Parathyroid adenoma (tissue), 2 donors: ENCODE results near the gene NKX2-3.

Experiments
- H2AFZ ChIP-seq: fragments of 300-600 bp; sonication (generic); one replicate; pipeline ENCODE4 v1.7.0; 2017; ENCODE audit warnings: antibody characterized with exemption, mild to moderate bottlenecking
- H3K27ac ChIP-seq: fragments of 300-600 bp; sonication (generic); one replicate; pipeline ENCODE4 v1.7.0; 2017
- H3K27me3 ChIP-seq: fragments of 300-600 bp; sonication (generic); one replicate; pipeline ENCODE4 v1.7.0; 2017; ENCODE audit warnings: low read length; ENCODE audit not compliant: control insufficient read depth, insufficient read depth
- H3K36me3 ChIP-seq: fragments of 300-600 bp; sonication (generic); one replicate; pipeline ENCODE4 v1.7.0; 2017; ENCODE audit warnings: low read length; ENCODE audit not compliant: control insufficient read depth, insufficient read depth
- H3K4me1 ChIP-seq: fragments of 300-600 bp; sonication (generic); one replicate; pipeline ENCODE4 v1.7.0; 2017; ENCODE audit warnings: control low read depth
- H3K4me2 ChIP-seq: fragments of 300-600 bp; sonication (generic); one replicate; pipeline ENCODE4 v1.7.0; 2017; ENCODE audit warnings: low read length
- H3K4me3 ChIP-seq: fragments of 300-600 bp; sonication (generic); one replicate; pipeline ENCODE4 v1.7.0; 2017; ENCODE audit warnings: low read depth, low read length
- H3K79me2 ChIP-seq: fragments of 300-600 bp; sonication (generic); one replicate; pipeline ENCODE4 v1.7.0; 2017; ENCODE audit warnings: control low read depth
- H3K9ac ChIP-seq: fragments of 300-600 bp; sonication (generic); one replicate; pipeline ENCODE4 v1.7.0; 2017; ENCODE audit warnings: mild to moderate bottlenecking
- H3K9me3 ChIP-seq: fragments of 300-600 bp; sonication (generic); one replicate; pipeline ENCODE4 v1.7.0; 2017; ENCODE audit warnings: low read length; ENCODE audit not compliant: control insufficient read depth
- TF ChIP-seq, protein P1 (sequence below): fragments of 300-600 bp; sonication (generic); IDR thresholded peaks from one replicate; pipeline ENCODE4 v1.7.0; 2017; ENCODE audit warnings: antibody characterized with exemption, mild to moderate bottlenecking
- donor health status: primary hyperparathyroidism.

NKX2-3 gene

DNA sequence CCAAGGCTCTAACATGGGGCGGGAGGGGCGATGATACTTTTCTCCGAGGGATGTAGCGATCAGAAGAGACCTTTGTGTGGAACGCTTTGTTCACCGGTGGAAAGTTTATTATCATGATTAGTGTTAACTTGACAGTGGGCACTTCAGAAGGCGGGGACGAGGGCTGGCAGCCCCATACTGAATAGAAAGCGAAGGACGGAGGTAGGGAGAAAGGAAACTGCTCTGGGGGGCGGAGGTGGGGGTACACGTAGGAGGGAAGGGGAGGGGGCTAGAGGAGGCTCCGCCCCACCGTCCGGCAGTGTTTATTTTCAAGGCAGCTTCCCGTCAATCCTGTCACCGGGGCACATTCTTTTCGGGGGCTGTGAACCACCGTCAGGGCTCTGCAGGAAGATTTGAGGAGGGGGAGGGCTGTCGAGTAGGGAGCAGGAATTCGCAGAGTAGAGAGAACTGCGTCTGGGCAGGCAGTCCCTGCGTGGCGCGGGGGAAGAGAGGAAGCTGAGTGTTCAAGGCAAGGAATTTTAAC lies 9.4 kb upstream of the NKX2-3 start:
- TF ChIP-seq, protein P1, sequence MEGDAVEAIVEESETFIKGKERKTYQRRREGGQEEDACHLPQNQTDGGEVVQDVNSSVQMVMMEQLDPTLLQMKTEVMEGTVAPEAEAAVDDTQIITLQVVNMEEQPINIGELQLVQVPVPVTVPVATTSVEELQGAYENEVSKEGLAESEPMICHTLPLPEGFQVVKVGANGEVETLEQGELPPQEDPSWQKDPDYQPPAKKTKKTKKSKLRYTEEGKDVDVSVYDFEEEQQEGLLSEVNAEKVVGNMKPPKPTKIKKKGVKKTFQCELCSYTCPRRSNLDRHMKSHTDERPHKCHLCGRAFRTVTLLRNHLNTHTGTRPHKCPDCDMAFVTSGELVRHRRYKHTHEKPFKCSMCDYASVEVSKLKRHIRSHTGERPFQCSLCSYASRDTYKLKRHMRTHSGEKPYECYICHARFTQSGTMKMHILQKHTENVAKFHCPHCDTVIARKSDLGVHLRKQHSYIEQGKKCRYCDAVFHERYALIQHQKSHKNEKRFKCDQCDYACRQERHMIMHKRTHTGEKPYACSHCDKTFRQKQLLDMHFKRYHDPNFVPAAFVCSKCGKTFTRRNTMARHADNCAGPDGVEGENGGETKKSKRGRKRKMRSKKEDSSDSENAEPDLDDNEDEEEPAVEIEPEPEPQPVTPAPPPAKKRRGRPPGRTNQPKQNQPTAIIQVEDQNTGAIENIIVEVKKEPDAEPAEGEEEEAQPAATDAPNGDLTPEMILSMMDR = no peak
- Histone ChIP-seq H3K4me2 (no peak overlapping the region), H3K9ac (no peak overlapping the region), H3K4me1 (no peaks in the 10 kb centered on the region), H3K27me3 (peaks cover 27% of the 10 kb centered on the region), H2AFZ (no peak overlapping the region), H3K9me3 (no peaks in the 10 kb centered on the region), H3K27ac (no peak overlapping the region), H3K79me2 (no peaks in the 10 kb centered on the region), H3K36me3 (no peaks in the 10 kb centered on the region), H3K4me3 (no peak overlapping the region)

DNA sequence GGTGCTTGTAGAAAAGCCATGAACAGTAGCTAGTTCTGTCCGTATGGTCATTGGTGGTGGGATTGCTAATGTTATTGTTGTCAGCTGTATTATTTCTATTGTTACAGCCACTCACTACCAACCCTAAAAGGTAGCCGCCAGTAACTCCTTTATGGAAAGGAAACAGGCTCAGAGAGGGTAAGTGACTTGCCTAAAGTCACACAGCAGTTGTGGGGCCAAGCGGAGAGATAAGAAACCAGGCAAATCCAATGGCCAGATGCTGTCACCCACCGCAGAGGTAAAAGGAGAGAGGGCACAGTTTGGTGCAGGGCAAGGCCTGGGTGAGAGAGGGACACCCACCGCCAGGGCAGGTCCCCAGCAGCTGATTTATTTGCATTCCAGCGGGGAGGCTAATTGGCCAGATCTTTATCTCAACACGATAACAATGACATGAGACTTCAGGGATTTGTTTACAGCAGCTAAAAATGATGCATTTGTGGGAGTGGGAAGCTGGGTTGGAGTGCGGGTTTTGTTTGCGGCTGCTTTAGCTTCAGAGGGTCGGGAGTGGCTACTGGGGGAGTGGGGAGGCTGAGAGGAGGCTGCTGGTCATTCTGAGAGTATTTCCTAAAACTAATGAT lies 8.6 kb upstream of the NKX2-3 start:
- TF ChIP-seq, protein P1 = no peak
- Histone ChIP-seq H3K79me2 (no peaks in the 10 kb centered on the region), H3K4me3 (no peak overlapping the region), H3K4me1 (no peaks in the 10 kb centered on the region), H3K36me3 (no peaks in the 10 kb centered on the region), H3K9me3 (no peaks in the 10 kb centered on the region), H3K27ac (no peak overlapping the region), H2AFZ (no peak overlapping the region), H3K9ac (no peak overlapping the region), H3K4me2 (no peak overlapping the region), H3K27me3 (peaks cover 27% of the 10 kb centered on the region)

DNA sequence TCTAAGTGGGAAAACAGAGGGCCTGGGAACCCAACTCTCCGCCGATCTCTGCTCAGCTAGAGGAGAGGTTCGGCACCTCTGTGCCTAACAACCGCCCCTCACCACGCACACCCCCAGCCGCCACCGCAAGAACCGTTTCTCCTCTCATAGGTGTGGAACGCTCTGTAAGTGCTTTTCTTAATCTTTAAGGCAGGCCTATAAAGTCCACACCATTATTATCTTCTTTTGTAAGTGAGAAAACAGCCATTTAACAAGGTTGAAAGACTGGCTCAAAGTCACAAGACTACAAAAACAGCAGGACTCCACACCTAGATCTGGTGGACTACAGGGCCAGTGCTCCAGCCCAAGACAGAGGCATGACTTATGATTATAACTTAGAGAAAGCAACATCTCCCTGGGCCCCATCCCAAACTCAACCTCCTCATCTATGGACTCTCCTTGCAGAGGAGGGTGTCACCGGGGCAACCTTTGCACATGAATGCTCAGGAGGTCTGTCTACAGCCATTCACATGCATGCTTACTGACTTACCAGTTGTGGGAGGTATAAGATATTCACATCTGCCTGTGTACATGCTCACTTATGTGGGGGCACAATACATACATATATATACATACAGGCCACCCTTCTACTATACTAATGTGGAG lies 7.9 kb upstream of the NKX2-3 start:
- Histone ChIP-seq H3K4me1 (no peaks in the 10 kb centered on the region), H3K9ac (no peak overlapping the region), H3K4me3 (no peak overlapping the region), H3K79me2 (no peaks in the 10 kb centered on the region), H3K4me2 (no peak overlapping the region), H3K36me3 (no peaks in the 10 kb centered on the region), H2AFZ (no peak overlapping the region), H3K27ac (no peak overlapping the region), H3K9me3 (no peaks in the 10 kb centered on the region), H3K27me3 (peaks cover 32% of the 10 kb centered on the region)
- TF ChIP-seq, protein P1 = no peak

DNA sequence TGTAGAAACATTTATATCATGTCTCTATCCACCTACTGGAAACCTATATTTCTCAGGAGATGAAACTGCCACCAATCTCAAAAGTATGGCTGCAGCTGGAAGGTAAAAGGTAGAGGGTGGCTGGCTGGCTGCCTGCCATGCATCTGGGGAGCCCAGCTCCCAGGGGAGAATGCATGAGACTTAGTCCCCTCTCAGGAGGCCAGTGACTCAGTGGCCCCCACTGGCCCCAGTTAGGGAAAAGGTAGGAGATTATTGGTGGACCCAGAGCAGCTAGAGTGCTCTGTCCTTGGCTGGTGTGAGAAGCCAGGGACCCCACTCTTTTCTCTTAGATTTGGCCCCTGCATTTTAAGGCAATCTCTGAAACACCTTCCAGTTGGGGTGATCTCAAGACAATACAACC lies 6.8 kb upstream of the NKX2-3 start:
- H2AFZ ChIP-seq = no peak overlapping the region
- no peaks in the 10 kb centered on the region for H3K79me2 ChIP-seq
- peaks cover 31% of the 10 kb centered on the region for H3K27me3 ChIP-seq
- no peaks in the 10 kb centered on the region for H3K36me3 ChIP-seq
- no peak overlapping the region for H3K4me2 ChIP-seq
- H3K4me1 ChIP-seq = no peaks in the 10 kb centered on the region
- no peak overlapping the region for H3K4me3 ChIP-seq
- no peaks in the 10 kb centered on the region for H3K9me3 ChIP-seq
- no peak overlapping the region for H3K27ac ChIP-seq
- no peak overlapping the region for H3K9ac ChIP-seq
- TF ChIP-seq, protein P1 = no peak
